Measurements from ENCODE around the gene UBXN2A.

DNA sequence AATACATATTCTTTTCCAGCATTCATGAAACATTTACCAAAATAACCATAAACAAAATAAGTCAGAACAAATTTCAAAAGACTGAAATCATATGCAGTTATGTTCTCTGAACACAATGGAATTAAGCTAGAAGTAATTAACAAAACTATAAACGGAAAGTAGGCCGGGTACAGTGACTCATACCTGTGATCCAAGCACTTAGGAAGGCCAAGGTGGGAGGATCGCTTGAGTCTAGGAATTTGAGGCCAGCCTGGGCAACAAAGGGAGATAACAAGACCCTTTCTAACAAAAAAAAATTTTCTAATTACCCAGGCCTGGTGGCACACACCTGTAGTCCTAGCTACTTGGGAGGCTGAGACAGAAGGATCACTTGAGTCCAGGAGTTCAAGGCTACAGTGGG is 28.2 kb upstream of the UBXN2A start:
- no peak for TF ChIP-seq ZNF146 (tag by site-specific recombination; IDR thresholded peaks at IDR 0.05)
- no peak for TF ChIP-seq SETDB1 (IDR thresholded peaks at IDR 0.05; ENCODE audit: insufficient read length, low read length)
- TF ChIP-seq SALL2 (tag by site-specific recombination; IDR thresholded peaks at IDR 0.05; ENCODE audit: borderline replicate concordance): no peak
- TF ChIP-seq, protein P1, sequence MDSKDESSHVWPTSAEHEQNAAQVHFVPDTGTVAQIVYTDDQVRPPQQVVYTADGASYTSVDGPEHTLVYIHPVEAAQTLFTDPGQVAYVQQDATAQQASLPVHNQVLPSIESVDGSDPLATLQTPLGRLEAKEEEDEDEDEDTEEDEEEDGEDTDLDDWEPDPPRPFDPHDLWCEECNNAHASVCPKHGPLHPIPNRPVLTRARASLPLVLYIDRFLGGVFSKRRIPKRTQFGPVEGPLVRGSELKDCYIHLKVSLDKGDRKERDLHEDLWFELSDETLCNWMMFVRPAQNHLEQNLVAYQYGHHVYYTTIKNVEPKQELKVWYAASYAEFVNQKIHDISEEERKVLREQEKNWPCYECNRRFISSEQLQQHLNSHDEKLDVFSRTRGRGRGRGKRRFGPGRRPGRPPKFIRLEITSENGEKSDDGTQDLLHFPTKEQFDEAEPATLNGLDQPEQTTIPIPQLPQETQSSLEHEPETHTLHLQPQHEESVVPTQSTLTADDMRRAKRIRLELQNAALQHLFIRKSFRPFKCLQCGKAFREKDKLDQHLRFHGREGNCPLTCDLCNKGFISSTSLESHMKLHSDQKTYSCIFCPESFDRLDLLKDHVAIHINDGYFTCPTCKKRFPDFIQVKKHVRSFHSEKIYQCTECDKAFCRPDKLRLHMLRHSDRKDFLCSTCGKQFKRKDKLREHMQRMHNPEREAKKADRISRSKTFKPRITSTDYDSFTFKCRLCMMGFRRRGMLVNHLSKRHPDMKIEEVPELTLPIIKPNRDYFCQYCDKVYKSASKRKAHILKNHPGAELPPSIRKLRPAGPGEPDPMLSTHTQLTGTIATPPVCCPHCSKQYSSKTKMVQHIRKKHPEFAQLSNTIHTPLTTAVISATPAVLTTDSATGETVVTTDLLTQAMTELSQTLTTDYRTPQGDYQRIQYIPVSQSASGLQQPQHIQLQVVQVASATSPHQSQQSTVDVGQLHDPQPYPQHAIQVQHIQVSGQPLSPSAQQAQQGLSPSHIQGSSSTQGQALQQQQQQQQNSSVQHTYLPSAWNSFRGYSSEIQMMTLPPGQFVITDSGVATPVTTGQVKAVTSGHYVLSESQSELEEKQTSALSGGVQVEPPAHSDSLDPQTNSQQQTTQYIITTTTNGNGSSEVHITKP (tag by site-specific recombination; IDR thresholded peaks at IDR 0.05): no peak
- TF ChIP-seq ZNF274 (IDR thresholded peaks at IDR 0.05; ENCODE audit: low read length): no peak
- TF ChIP-seq ZNF274 (tag by site-specific recombination; IDR thresholded peaks at IDR 0.05; ENCODE audit: borderline replicate concordance): no peak

Measured in HEK293 (cell line).